IMR-90 (cell line): ENCODE measurements around the gene OR6C3.

Experiments used
- CEBPB ChIP-seq: IDR thresholded peaks from 2 replicates; pipeline ENCODE4 v1.6.1; 2012; ENCODE audit warnings: low read depth, low read length, improper control_type of control experiment
- CTCF ChIP-seq: conservative IDR thresholded peaks from 2 replicates; pipeline ENCODE4 v1.5.1; 2012; ENCODE audit warnings: mild to moderate bottlenecking, low read depth, low read length, improper control_type of control experiment
- MAZ ChIP-seq: IDR thresholded peaks from 2 replicates; pipeline ENCODE4 v1.6.1; 2012; ENCODE audit warnings: low read depth, mild to moderate bottlenecking, low read length, improper control_type of control experiment, moderate library complexity, borderline replicate concordance
- POLR2A ChIP-seq: IDR thresholded peaks from 2 replicates; pipeline ENCODE4 v1.6.1; 2012; ENCODE audit warnings: mild to moderate bottlenecking, low read depth, low read length
- RAD21 ChIP-seq: IDR thresholded peaks from 2 replicates; pipeline ENCODE4 v1.6.1; 2012; ENCODE audit warnings: low read length, improper control_type of control experiment
- RCOR1 ChIP-seq: IDR thresholded peaks from 2 replicates; pipeline ENCODE4 v1.6.1; 2012; ENCODE audit warnings: mild to moderate bottlenecking, low read length, improper control_type of control experiment; ENCODE audit not compliant: insufficient replicate concordance
- RFX5 ChIP-seq: IDR thresholded peaks from 2 replicates; pipeline ENCODE4 v1.8.0; 2012; ENCODE audit warnings: low read depth, mild to moderate bottlenecking, low read length, moderate library complexity
- USF2 ChIP-seq: fragments of 150-350 bp; IDR thresholded peaks from 2 replicates; pipeline ENCODE4 v1.6.1; 2017; ENCODE audit warnings: mild to moderate bottlenecking, antibody characterized with exemption, low read length, low read depth

DNA sequence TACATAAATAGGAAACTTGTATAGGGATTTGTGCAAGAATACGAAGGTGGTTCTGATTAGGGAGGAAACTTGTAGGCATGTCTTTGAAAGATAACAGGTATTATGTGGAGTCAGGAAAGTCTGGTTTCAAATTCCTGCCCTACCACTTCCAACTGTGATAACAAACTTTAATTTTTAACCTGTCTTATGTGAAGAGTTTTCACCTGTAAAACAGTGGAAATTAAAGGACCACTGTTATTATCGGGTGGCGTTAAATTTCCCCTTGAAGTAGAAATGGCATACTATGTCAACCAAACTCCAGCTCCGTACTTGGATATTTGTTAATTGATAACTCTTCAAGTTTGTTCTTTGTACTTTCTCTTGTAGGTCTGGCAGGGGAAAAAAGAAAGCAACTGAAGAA lies 10.3 kb upstream of the OR6C3 start:
- TF ChIP-seq RAD21 (no peak), USF2 (no peak), CTCF (no peak), POLR2A (no peak), CEBPB (no peak), MAZ (no peak), RFX5 (no peak), RCOR1 (no peak)
